SK-N-SH (cell line): ENCODE data around the gene LATS2. TPM values are rescaled to one million over a fixed set of nuclear protein-coding genes. Genes with fewer than 3 reads are reported as not detected.
A peak's percentile ranks its signal among the peaks of the same experiment; 100 is the strongest.

Source experiments
- CTCF ChIA-PET: fragments of 300-600, 350-600 bp; formaldehyde crosslinking; extraction: SDS; loops from one replicate; lab custom pipeline; 2021; lab: Yijun Ruan, JAX
- POLR2A ChIA-PET: fragments of 350-600 bp; sonication (Branson Sonifier 250); formaldehyde crosslinking; extraction: SDS; loops from one replicate; lab custom pipeline; 2020; ENCODE audit warnings: antibody characterized with exemption, inconsistent platforms; lab: Yijun Ruan, JAX
- DNase-seq: peaks from one replicate; pipeline ENCODE4 v3.0.0; 2012
- H2AFZ ChIP-seq: fragments of 200-600 bp; sonication (generic); 2 replicates; pipeline ENCODE4 v1.8.1; 2016; ENCODE audit warnings: antibody characterized with exemption, mild to moderate bottlenecking, low read depth
- H3F3A ChIP-seq: fragments of 200-600 bp; sonication (generic); replicated peaks from 2 replicates; pipeline ENCODE3; 2016; ENCODE audit warnings: antibody characterized with exemption, mild to moderate bottlenecking; ENCODE audit not compliant: insufficient read depth
- H3K27ac ChIP-seq, 2 experiments: fragments of 200-500 bp in 1 of 2; fragments of 200-600 bp in 1 of 2; sonication (Bioruptor generic) in 1 of 2; sonication (generic), shearing (Covaris generic) in 1 of 2; 2 replicates each; pipeline versions ENCODE4 v1.5.1 to v1.6.1; 2014 to 2016; ENCODE audit warnings: low read depth in 2 of 2, inconsistent platforms in 1 of 2, low read length in 1 of 2, mild to moderate bottlenecking in 1 of 2, mixed read lengths in 1 of 2
- H3K27me3 ChIP-seq: fragments of 200-600 bp; sonication (generic), shearing (Covaris generic); 2 replicates; pipeline ENCODE4 v1.6.1; 2016; ENCODE audit warnings: mixed run types; ENCODE audit not compliant: insufficient read depth
- H3K36me3 ChIP-seq, 2 experiments: fragments of 200-500 bp in 1 of 2; fragments of 200-600 bp in 1 of 2; sonication (Bioruptor generic) in 1 of 2; sonication (generic) in 1 of 2; replicated peaks in 1 of 2; 2 replicates each; pipeline versions ENCODE3 to v1.5.1; 2014 to 2016; ENCODE audit warnings: low read length in 1 of 2, mild to moderate bottlenecking in 1 of 2; ENCODE audit not compliant: insufficient read depth in 2 of 2, control insufficient read depth in 1 of 2
- H3K4me1 ChIP-seq, 2 experiments: fragments of 200-500 bp in 1 of 2; fragments of 200-600 bp in 1 of 2; sonication (Bioruptor generic) in 1 of 2; sonication (generic), shearing (Covaris generic) in 1 of 2; 2 replicates each; pipeline versions ENCODE4 v1.5.1 to v1.6.1; 2014 to 2016; ENCODE audit warnings: low read depth in 1 of 2, low read length in 1 of 2, mixed run types in 1 of 2; ENCODE audit not compliant: insufficient read depth in 2 of 2, control insufficient read depth in 1 of 2
- H3K4me2 ChIP-seq: fragments of 200-600 bp; sonication (generic), shearing (Covaris generic); 2 replicates; pipeline ENCODE4 v1.6.1; 2017; ENCODE audit warnings: mixed run types
- H3K4me3 ChIP-seq, 2 experiments: fragments of 200-500 bp in 1 of 2; fragments of 200-600 bp in 1 of 2; sonication (Bioruptor generic) in 1 of 2; sonication (generic), shearing (Covaris generic) in 1 of 2; 2 replicates each; pipeline versions ENCODE4 v1.5.1 to v1.8.1; 2014 to 2016; ENCODE audit warnings: low read depth in 2 of 2, inconsistent platforms in 1 of 2, low read length in 1 of 2, mild to moderate bottlenecking in 1 of 2, mixed read lengths in 1 of 2, moderate library complexity in 1 of 2
- H3K79me2 ChIP-seq: fragments of 200-600 bp; sonication (generic); 2 replicates; pipeline ENCODE4 v1.8.1; 2017; ENCODE audit warnings: mild to moderate bottlenecking; ENCODE audit not compliant: insufficient read depth
- H3K9ac ChIP-seq: fragments of 200-600 bp; sonication (generic); 2 replicates; pipeline ENCODE4 v1.6.1; 2017; ENCODE audit warnings: mixed run types
- H3K9me2 ChIP-seq: fragments of 200-600 bp; sonication (generic); 2 replicates; pipeline ENCODE4 v1.6.1; 2017; ENCODE audit warnings: mixed run types
- H3K9me3 ChIP-seq: fragments of 200-600 bp; sonication (generic); 2 replicates; pipeline ENCODE4 v1.6.1; 2017; ENCODE audit warnings: mixed run types, mild to moderate bottlenecking, moderate library complexity
- H4K20me1 ChIP-seq: fragments of 200-600 bp; sonication (generic); 2 replicates; pipeline ENCODE4 v1.6.1; 2017; ENCODE audit warnings: mild to moderate bottlenecking, mixed run types; ENCODE audit not compliant: insufficient read depth
- CTCF ChIP-seq: fragments of 200-600 bp; sonication (generic); IDR thresholded peaks from 2 replicates; pipeline ENCODE4 v1.6.1; 2017; ENCODE audit warnings: antibody characterized with exemption, mild to moderate bottlenecking, moderate library complexity
- ELF1 ChIP-seq: IDR thresholded peaks from 2 replicates; pipeline ENCODE4 v1.4.0; 2012
- FOSL2 ChIP-seq: IDR thresholded peaks from 2 replicates; pipeline ENCODE4 v1.4.0; 2012; ENCODE audit warnings: low read depth, mild to moderate bottlenecking, moderate library complexity, borderline replicate concordance
- FOXM1 ChIP-seq: IDR thresholded peaks from 2 replicates; pipeline ENCODE4 v1.4.0; 2012; ENCODE audit warnings: low read depth, mild to moderate bottlenecking
- GABPA ChIP-seq: IDR thresholded peaks from 2 replicates; pipeline ENCODE4 v1.4.0; 2012; ENCODE audit warnings: low read depth, mild to moderate bottlenecking
- IRF3 ChIP-seq: fragments of 150-350 bp; IDR thresholded peaks from 2 replicates; pipeline ENCODE4 v1.6.1; 2016; ENCODE audit warnings: mild to moderate bottlenecking, low read depth, low read length
- MAX ChIP-seq: IDR thresholded peaks from 2 replicates; pipeline ENCODE4 v1.4.0; 2012; ENCODE audit warnings: low read depth
- MEF2A ChIP-seq: IDR thresholded peaks from 2 replicates; pipeline ENCODE4 v1.4.0; 2012; ENCODE audit warnings: low read depth, borderline replicate concordance
- MXI1 ChIP-seq: IDR thresholded peaks from 2 replicates; pipeline ENCODE4 v1.6.1; 2012; ENCODE audit warnings: mild to moderate bottlenecking, low read depth, low read length, improper control_type of control experiment
- NRF1 ChIP-seq: IDR thresholded peaks from 2 replicates; pipeline ENCODE4 v1.6.1; 2012; ENCODE audit warnings: low read depth, mild to moderate bottlenecking, low read length
- RAD21 ChIP-seq: IDR thresholded peaks from 2 replicates; pipeline ENCODE4 v1.6.1; 2012; ENCODE audit warnings: mild to moderate bottlenecking, low read length
- RFX5 ChIP-seq: IDR thresholded peaks from 2 replicates; pipeline ENCODE4 v1.6.1; 2012; ENCODE audit warnings: mild to moderate bottlenecking, improper control_type of control experiment, low read length
- RXRA ChIP-seq: IDR thresholded peaks from 2 replicates; pipeline ENCODE4 v1.4.0; 2012; ENCODE audit warnings: low read depth, mild to moderate bottlenecking, borderline replicate concordance
- SIN3A ChIP-seq: IDR thresholded peaks from 2 replicates; pipeline ENCODE4 v1.6.1; 2012; ENCODE audit warnings: low read depth, mild to moderate bottlenecking, low read length, moderate library complexity, borderline replicate concordance
- SMC3 ChIP-seq: IDR thresholded peaks from 2 replicates; pipeline ENCODE4 v1.6.1; 2012; ENCODE audit warnings: low read depth, low read length, improper control_type of control experiment
- TAF1 ChIP-seq: IDR thresholded peaks from 2 replicates; pipeline ENCODE4 v1.6.1; 2012; ENCODE audit warnings: low read depth, mild to moderate bottlenecking, low read length, moderate library complexity, borderline replicate concordance
- TCF12 ChIP-seq: IDR thresholded peaks from 2 replicates; pipeline ENCODE4 v1.4.0; 2012
- TEAD4 ChIP-seq: IDR thresholded peaks from 2 replicates; pipeline ENCODE4 v1.4.0; 2012; ENCODE audit warnings: mild to moderate bottlenecking, borderline replicate concordance; ENCODE audit not compliant: insufficient read depth
- WGBS: methylation state at CpG from one replicate; pipeline ENCODE4 v1.1.6; 2017; ENCODE audit warnings: low lambda C conversion rate; 5-methylcytosine and 5-hydroxymethylcytosine counted together
- polyA plus RNA-seq, 3 experiments: library from polyadenylated mRNA; depleted of rRNA; stranded (reverse); fragments of >200 nt; gene quantifications; 2 replicates each; pipeline ENCODE4 v1.2.3, GENCODE V29; 2012

Gene LATS2
- polyA plus RNA-seq, 1 of the 3 experiments (the other 2 are of a cell fraction) = 19.6 TPM

GRCh38 chr13:20924758-20925394, 136.5 kb downstream of the LATS2 start:
- ChIA-PET CTCF (interaction anchor here (0.5 to 7.5 kb wide), 35 partner anchors 9 to 799 kb away, joined by 3 to 74 read pairs (median 4); partner anchors contain the start of gene IL17D), POLR2A (interaction anchor here (0.6 kb wide), 1 partner anchor 222 kb away, joined by 3 read pairs; the partner anchor contains the start of gene IL17D)
- no peak for TF ChIP-seq TAF1
- no peak for TF ChIP-seq RFX5
- peak; percentile 86 for TF ChIP-seq SMC3
- no peak for TF ChIP-seq FOSL2
- peak; percentile 95 for TF ChIP-seq CTCF
- TF ChIP-seq SIN3A = no peak
- TF ChIP-seq NRF1 = no peak
- TF ChIP-seq ELF1 = no peak
- TF ChIP-seq RAD21 = peak; percentile 93
- no peak for TF ChIP-seq RXRA
- Histone ChIP-seq H3K36me3 (no peaks in the 10 kb centered on the region), H3K27ac (no peak overlapping the region), H3K4me1 (no peaks in the 10 kb centered on the region; a peak in 1 of 4 replicates), H3K79me2 (no peaks in the 10 kb centered on the region), H3K4me2 (no peak overlapping the region), H4K20me1 (no peaks in the 10 kb centered on the region), H3K9me3 (no peaks in the 10 kb centered on the region), H3K9ac (no peak overlapping the region), H3K9me2 (no peaks in the 10 kb centered on the region), H2AFZ (no peak overlapping the region), H3K4me3 (no peak overlapping the region; a peak in 1 of 4 replicates), H3K27me3 (no peaks in the 10 kb centered on the region), H3F3A (no peaks in the 10 kb centered on the region)
- 31% methylated on average over 3 of the region's 3 CpGs for WGBS
- DNase-seq = peak; percentile 59

- no peaks in the 10 kb centered on the region for H3K9me3 ChIP-seq
- no peak overlapping the region for H2AFZ ChIP-seq
- ChIA-PET CTCF (interaction anchor here (1.2 to 7.5 kb wide), 5 partner anchors 12 to 729 kb away, joined by 3 to 74 read pairs (median 10); no protein-coding TSS in a partner anchor), POLR2A (no interaction called here)
- TF ChIP-seq TCF12 (no peak), FOSL2 (no peak), IRF3 (no peak), MAX (no peak), GABPA (no peak), MXI1 (no peak), TAF1 (no peak), FOXM1 (no peak), MEF2A (no peak), TEAD4 (no peak)
- WGBS = 73% methylated on average over 4 of the region's 4 CpGs
- H3K9me2 ChIP-seq = no peaks in the 10 kb centered on the region
- H3K4me3 ChIP-seq = no peak overlapping the region
- no peaks in the 10 kb centered on the region for H4K20me1 ChIP-seq
- DNase-seq = no peak
- H3K4me1 ChIP-seq = no peaks in the 10 kb centered on the region; a peak in 1 of 4 replicates
- H3K27ac ChIP-seq = no peak overlapping the region
- H3F3A ChIP-seq = no peaks in the 10 kb centered on the region
- no peak overlapping the region for H3K4me2 ChIP-seq
- no peak overlapping the region for H3K9ac ChIP-seq
- H3K36me3 ChIP-seq = no peaks in the 10 kb centered on the region
- H3K79me2 ChIP-seq = no peaks in the 10 kb centered on the region
- no peaks in the 10 kb centered on the region for H3K27me3 ChIP-seq
These were observed 138.1 kb downstream of the LATS2 start for GRCh38 chr13:20923272-20923671.
